HL-60 (cell line): ENCODE measurements around the gene CAMK1D.

Experiments
- CTCF ChIP-seq: IDR thresholded peaks from one replicate; pipeline ENCODE4 v1.5.1; 2011; ENCODE audit warnings: low read length, control low read depth, inconsistent platforms; ENCODE audit not compliant: insufficient read depth
- GABPA ChIP-seq: IDR thresholded peaks from 2 replicates; pipeline ENCODE4 v1.6.1; 2012; ENCODE audit warnings: low read depth
- POLR2AphosphoS5 ChIP-seq: IDR thresholded peaks from 2 replicates; pipeline ENCODE4 v1.6.1; 2012; ENCODE audit warnings: low read depth
- REST ChIP-seq: IDR thresholded peaks from 2 replicates; pipeline ENCODE4 v1.6.1; 2012; ENCODE audit warnings: low read depth; ENCODE audit not compliant: insufficient replicate concordance
- SPI1 ChIP-seq: IDR thresholded peaks from 2 replicates; pipeline ENCODE4 v1.6.1; 2012; ENCODE audit warnings: low read depth, mild to moderate bottlenecking, borderline replicate concordance

DNA sequence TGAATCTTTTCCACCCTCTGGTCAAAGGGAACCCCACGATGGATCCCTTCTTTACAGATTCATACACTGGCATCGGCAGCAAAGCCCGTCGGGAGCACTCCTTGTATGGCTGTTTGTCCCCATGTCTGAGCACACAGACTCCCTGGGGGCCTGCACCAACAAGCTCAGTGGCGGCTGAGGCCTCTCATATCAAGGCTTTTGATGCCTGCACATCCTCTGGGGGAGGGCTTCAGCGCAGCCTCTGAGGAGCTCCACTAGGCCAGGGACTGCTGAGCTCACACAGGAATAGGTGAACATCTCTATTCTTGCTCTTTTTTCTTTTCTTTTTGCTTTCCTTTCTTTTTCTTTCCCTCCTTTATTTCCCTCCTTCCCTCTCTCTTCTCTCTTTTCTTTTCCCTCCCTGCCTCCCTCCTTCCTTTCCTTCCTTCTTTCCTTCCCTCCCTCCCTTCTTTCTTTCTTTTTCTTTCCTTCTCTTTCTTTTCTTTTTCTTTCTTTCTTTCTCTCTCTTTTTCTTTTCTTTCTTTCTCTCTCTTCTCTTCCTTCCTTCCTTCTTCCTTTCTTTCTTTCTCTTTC lies 477.5 kb downstream of the CAMK1D start:
- TF ChIP-seq CTCF (no peak), POLR2AphosphoS5 (no peak), REST (no peak), SPI1 (no peak), GABPA (no peak)
